ENCODE data around the gene DROSHA. TPM values are rescaled to one million over a fixed set of nuclear protein-coding genes. Genes with fewer than 3 reads are reported as not detected.
"Not testable (repeated sequence)": the region's sequence is repeated elsewhere in the genome, so short reads cannot be mapped to it uniquely, and the experiment has no call there.

Gene DROSHA
- polyA plus RNA-seq, 1 donor: 57.0 TPM

DNA sequence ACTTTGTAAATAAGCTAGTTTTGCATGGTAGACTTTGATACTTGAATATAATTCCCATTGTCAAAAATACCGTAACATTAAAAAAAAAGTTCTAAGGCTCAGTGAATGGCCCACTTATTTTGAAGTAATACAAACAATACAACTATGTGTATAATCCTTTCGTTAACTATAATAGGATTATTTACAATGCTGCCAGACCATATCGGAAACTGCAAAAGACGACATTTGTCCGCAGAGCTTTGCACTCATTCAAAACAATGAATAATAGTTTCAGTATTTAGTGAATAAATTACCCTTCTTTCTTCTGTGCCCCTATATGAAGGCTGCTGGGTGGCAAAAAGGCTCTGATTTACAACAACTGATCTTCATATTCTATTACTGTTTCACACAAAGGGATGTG, 121.8 kb downstream of the DROSHA start:
- no peak overlapping the region for H3K4me3 ChIP-seq (ENCODE audit: low read length)
- no peak overlapping the region for H3K27ac ChIP-seq (ENCODE audit: low read length)
- H3K9me3 ChIP-seq (ENCODE audit: control insufficient read depth, low read depth, low read length): no peaks in the 10 kb centered on the region
- H3K36me3 ChIP-seq (ENCODE audit: control insufficient read depth, insufficient read depth, low read length): peaks cover 42% of the 10 kb centered on the region
- 100% methylated on average over 2 of the region's 5 CpGs for WGBS (ENCODE audit: insufficient coverage, low lambda C conversion rate)
- DNase-seq: no peak
- no peaks in the 10 kb centered on the region for H3K27me3 ChIP-seq (ENCODE audit: control insufficient read depth, insufficient read depth, low read length)
- no peaks in the 10 kb centered on the region for H3K4me1 ChIP-seq (ENCODE audit: control insufficient read depth, insufficient read depth, low read length)

DNA sequence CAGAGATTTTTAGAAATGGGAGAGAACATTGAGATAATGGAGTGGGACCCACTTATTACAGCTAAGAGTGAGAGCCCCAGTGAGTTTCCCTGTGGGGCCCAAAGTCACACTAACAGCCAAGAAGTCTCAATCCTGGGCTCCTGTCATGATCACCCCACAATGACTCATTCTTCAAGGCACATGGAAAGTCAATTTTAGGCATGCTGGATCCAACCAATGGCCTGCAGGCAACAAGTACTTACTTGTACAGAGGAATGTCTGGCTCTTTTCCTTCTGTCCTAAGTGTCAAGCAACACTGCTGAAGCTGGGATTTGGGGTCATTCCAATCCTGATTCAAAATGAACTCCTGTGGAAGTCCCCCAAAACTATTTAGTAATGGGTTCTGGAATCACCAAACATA, 123.1 kb downstream of the DROSHA start:
- Histone ChIP-seq H3K9me3 (ENCODE audit: control insufficient read depth, low read depth, low read length) (no peaks in the 10 kb centered on the region), H3K27me3 (ENCODE audit: control insufficient read depth, insufficient read depth, low read length) (no peaks in the 10 kb centered on the region), H3K4me1 (ENCODE audit: control insufficient read depth, insufficient read depth, low read length) (no peaks in the 10 kb centered on the region), H3K4me3 (ENCODE audit: low read length) (no peak overlapping the region), H3K36me3 (ENCODE audit: control insufficient read depth, insufficient read depth, low read length) (peaks cover 49% of the 10 kb centered on the region), H3K27ac (ENCODE audit: low read length) (no peak overlapping the region)
- DNase-seq: no peak

DNA sequence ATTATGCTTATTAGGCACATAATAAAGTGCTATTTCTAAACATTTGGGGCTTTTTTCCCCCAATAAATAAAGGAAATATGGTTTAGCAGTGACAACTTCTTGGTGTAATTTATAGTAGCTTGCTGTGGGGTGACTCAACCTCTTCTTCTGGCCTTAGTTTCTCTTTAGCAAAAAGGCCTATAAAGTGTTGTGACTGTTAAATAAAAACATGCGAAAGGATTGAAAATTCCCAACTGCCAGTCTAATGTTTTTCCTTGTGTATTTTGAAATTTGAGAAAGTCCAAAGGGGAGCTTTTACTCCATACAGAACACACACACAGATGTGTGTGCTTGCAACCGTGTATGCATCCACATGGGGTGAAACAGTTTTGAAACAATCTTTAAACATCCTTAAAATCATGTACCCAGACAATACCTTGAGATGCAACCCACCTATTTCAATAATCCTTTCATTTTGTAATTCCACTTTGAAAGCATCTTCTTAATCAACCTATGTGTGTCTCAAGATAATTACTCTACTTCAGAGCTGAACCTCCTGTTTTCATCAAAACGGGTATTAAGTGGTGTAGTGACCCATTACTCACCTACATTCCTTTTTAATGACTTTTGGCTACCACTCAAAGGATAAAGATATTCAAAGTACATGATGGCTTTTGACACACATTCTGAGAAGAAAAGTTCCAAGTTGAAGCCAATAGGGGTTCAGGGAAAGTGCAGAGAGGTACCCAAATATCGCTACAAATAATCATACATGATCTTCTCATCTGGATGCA, 123.8 kb downstream of the DROSHA start:
- Histone ChIP-seq H3K9me3 (ENCODE audit: control insufficient read depth, low read depth, low read length) (no peaks in the 10 kb centered on the region), H3K27me3 (ENCODE audit: control insufficient read depth, insufficient read depth, low read length) (no peaks in the 10 kb centered on the region), H3K4me3 (ENCODE audit: low read length) (no peak overlapping the region), H3K4me1 (ENCODE audit: control insufficient read depth, insufficient read depth, low read length) (no peaks in the 10 kb centered on the region), H3K27ac (ENCODE audit: low read length) (no peak overlapping the region), H3K36me3 (ENCODE audit: control insufficient read depth, insufficient read depth, low read length) (peaks cover 48% of the 10 kb centered on the region)
- no peak for DNase-seq
- WGBS (ENCODE audit: insufficient coverage, low lambda C conversion rate): 100% methylated on average over 1 of the region's 4 CpGs

GRCh38 chr5:31404325-31404724, 127.6 kb downstream of the DROSHA start:
- Histone ChIP-seq H3K36me3 (ENCODE audit: control insufficient read depth, insufficient read depth, low read length) (peaks cover 53% of the 10 kb centered on the region), H3K4me1 (ENCODE audit: control insufficient read depth, insufficient read depth, low read length) (no peaks in the 10 kb centered on the region), H3K27me3 (ENCODE audit: control insufficient read depth, insufficient read depth, low read length) (no peaks in the 10 kb centered on the region), H3K9me3 (ENCODE audit: control insufficient read depth, low read depth, low read length) (no peaks in the 10 kb centered on the region), H3K4me3 (ENCODE audit: low read length) (no peak overlapping the region), H3K27ac (ENCODE audit: low read length) (no peak overlapping the region)
- DNase-seq: no peak
- WGBS (ENCODE audit: insufficient coverage, low lambda C conversion rate): 100% methylated on average over 1 of the region's 3 CpGs

DNA sequence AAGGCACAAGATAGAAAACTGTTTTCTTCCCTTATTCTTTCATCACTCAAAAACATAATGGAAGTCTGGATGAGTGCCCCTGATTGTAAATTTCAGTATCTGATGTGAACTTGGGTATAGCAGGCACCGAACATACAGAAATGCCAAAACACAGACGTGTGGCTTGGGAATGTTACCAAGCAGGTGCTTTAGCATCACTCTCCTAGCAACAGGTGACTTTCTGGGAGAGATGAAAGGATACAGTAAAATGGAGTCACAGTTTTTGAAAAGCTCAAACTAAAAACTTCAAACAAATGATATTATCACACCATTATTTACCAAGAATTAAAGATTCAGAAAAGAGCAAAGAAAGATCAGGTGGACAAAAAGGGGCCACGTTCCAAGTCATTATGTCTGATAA, 130.2 kb downstream of the DROSHA start:
- Histone ChIP-seq H3K36me3 (ENCODE audit: control insufficient read depth, insufficient read depth, low read length) (peaks cover 40% of the 10 kb centered on the region), H3K4me1 (ENCODE audit: control insufficient read depth, insufficient read depth, low read length) (no peaks in the 10 kb centered on the region), H3K4me3 (ENCODE audit: low read length) (no peak overlapping the region), H3K9me3 (ENCODE audit: control insufficient read depth, low read depth, low read length) (no peaks in the 10 kb centered on the region), H3K27me3 (ENCODE audit: control insufficient read depth, insufficient read depth, low read length) (no peaks in the 10 kb centered on the region), H3K27ac (ENCODE audit: low read length) (no peak overlapping the region)
- no CpG with 5 or more reads among the region's 3 CpGs for WGBS (ENCODE audit: insufficient coverage, low lambda C conversion rate)
- DNase-seq: no peak

GRCh38 chr5:31397926-31398557, 133.9 kb downstream of the DROSHA start:
- DNase-seq: no peak
- WGBS (ENCODE audit: insufficient coverage, low lambda C conversion rate): 60% methylated on average over 2 of the region's 11 CpGs
- Histone ChIP-seq H3K27me3 (ENCODE audit: control insufficient read depth, insufficient read depth, low read length) (no peaks in the 10 kb centered on the region), H3K36me3 (ENCODE audit: control insufficient read depth, insufficient read depth, low read length) (peaks cover 18% of the 10 kb centered on the region), H3K27ac (ENCODE audit: low read length) (no peak overlapping the region), H3K9me3 (ENCODE audit: control insufficient read depth, low read depth, low read length) (no peaks in the 10 kb centered on the region), H3K4me3 (ENCODE audit: low read length) (no peak overlapping the region), H3K4me1 (ENCODE audit: control insufficient read depth, insufficient read depth, low read length) (no peaks in the 10 kb centered on the region)

DNA sequence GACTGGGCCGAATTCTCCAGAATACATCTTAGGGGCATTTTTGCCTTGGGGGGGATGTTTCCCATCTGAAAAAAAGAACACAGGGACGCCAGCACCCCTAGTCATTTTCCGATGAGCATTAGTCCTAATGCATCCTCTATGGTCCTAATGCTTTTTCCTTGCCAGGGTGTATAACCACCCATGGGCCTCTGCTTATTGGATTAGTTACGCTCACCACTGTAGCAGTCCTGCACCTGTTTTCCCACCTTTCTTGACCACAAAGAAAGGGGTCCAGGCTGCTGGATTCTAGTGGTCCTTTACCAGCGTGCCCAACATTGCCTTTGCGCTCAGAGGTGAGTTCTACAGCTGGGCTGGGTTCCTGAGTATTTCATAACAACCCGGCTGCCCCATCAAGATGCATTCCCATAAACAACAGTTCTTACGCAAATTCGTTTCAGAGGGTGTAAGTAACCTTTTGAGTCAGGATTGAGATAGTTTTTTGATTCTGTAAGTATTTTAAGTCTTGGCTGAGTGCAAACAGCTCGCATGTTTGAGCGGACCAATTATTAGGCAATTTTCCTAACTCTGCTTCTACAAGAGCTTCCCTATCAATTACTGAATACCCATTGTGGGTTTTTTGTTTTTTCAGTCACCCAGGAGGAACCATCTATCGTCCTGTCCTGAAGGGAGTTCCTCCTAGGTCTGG, 135.1 kb downstream of the DROSHA start:
- 100% methylated on average over 2 of the region's 12 CpGs for WGBS (ENCODE audit: insufficient coverage, low lambda C conversion rate)
- no peak for DNase-seq

DNA sequence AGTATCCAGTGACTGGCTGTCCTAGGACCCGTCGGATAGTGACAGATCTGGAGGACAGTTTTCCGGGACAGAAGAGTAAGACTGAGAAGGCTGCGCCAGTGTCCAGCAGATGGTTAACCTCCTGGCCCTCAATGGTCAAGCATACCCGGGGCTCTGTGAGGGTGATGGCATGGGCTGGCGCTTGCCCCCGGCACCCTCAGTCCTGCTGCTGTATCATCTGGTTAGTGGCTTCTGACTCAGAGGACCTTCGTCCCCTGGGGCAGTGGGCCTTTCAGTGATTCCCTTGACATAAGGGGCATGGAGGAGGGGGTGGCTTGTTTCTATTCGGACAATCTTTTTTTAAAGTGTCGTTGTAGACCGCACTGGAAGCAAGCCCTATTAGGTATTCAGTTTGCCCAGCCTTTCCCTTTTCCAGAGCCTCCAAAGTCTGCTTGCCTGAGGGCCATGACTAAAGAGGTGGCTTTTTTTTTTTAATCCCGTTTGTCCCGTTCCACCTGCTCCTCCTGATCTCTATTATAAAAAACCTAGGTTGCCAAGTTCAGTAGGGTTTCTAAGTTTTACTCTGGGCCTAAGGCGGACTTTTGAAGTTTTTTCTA, 136.3 kb downstream of the DROSHA start:
- H3K9me3 ChIP-seq (ENCODE audit: control insufficient read depth, low read depth, low read length); H3K36me3 ChIP-seq (ENCODE audit: control insufficient read depth, insufficient read depth, low read length); H3K27ac ChIP-seq (ENCODE audit: low read length); DNase-seq; H3K4me1 ChIP-seq (ENCODE audit: control insufficient read depth, insufficient read depth, low read length); H3K4me3 ChIP-seq (ENCODE audit: low read length); H3K27me3 ChIP-seq (ENCODE audit: control insufficient read depth, insufficient read depth, low read length): not testable (repeated sequence)
- WGBS (ENCODE audit: insufficient coverage, low lambda C conversion rate): 80% methylated on average over 1 of the region's 14 CpGs

More for the DNA sequence above, 135.1 kb downstream of the DROSHA start:
- Histone ChIP-seq H3K9me3 (ENCODE audit: control insufficient read depth, low read depth, low read length) (no peaks in the 10 kb centered on the region), H3K4me1 (ENCODE audit: control insufficient read depth, insufficient read depth, low read length) (no peaks in the 10 kb centered on the region), H3K4me3 (ENCODE audit: low read length) (no peak overlapping the region), H3K27me3 (ENCODE audit: control insufficient read depth, insufficient read depth, low read length) (no peaks in the 10 kb centered on the region), H3K27ac (ENCODE audit: low read length) (no peak overlapping the region), H3K36me3 (ENCODE audit: control insufficient read depth, insufficient read depth, low read length) (peaks cover 11% of the 10 kb centered on the region)

GRCh38 chr5:31393126-31393525, 138.8 kb downstream of the DROSHA start:
- Histone ChIP-seq H3K4me1 (ENCODE audit: control insufficient read depth, insufficient read depth, low read length) (no peaks in the 10 kb centered on the region), H3K27me3 (ENCODE audit: control insufficient read depth, insufficient read depth, low read length) (no peaks in the 10 kb centered on the region), H3K27ac (ENCODE audit: low read length) (no peak overlapping the region), H3K4me3 (ENCODE audit: low read length) (no peak overlapping the region), H3K36me3 (ENCODE audit: control insufficient read depth, insufficient read depth, low read length) (no peaks in the 10 kb centered on the region), H3K9me3 (ENCODE audit: control insufficient read depth, low read depth, low read length) (peaks cover 3% of the 10 kb centered on the region)
- peak in 1 of 2 donors; percentile 27 for DNase-seq
- no CpG with 5 or more reads among the region's 6 CpGs for WGBS (ENCODE audit: insufficient coverage, low lambda C conversion rate)

DNA sequence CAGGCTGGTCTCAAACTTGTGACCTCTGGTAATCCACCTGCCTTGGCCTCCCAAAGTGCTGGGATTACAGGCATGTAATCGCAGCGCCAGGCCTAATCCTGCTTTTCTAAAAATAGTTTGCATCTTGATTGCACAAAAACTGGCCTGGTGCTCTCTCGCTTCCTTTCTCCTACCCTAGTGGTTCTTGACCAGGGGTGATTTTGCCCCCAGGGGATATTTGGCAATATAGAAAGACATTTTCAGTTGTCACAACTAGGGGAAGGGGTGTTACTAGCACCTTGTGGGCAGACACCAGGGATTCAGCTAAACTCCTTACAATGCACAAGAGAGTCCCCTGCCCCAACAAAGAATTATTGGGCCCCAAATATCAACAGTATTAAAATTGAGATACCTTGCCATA, 139.8 kb downstream of the DROSHA start:
- no peak for DNase-seq
- no CpG with 5 or more reads among the region's 3 CpGs for WGBS (ENCODE audit: insufficient coverage, low lambda C conversion rate)
- H3K9me3 ChIP-seq (ENCODE audit: control insufficient read depth, low read depth, low read length): peaks cover 3% of the 10 kb centered on the region
- no peaks in the 10 kb centered on the region for H3K27me3 ChIP-seq (ENCODE audit: control insufficient read depth, insufficient read depth, low read length)
- no peaks in the 10 kb centered on the region for H3K36me3 ChIP-seq (ENCODE audit: control insufficient read depth, insufficient read depth, low read length)
- H3K27ac ChIP-seq (ENCODE audit: low read length): no peak overlapping the region
- no peak overlapping the region for H3K4me3 ChIP-seq (ENCODE audit: low read length)
- H3K4me1 ChIP-seq (ENCODE audit: control insufficient read depth, insufficient read depth, low read length): no peaks in the 10 kb centered on the region
